Measurements from ENCODE around the gene UNC45A. TPM values are rescaled to one million over a fixed set of nuclear protein-coding genes. Genes with fewer than 3 reads are reported as not detected.

Gene UNC45A
- total RNA-seq, 1 experiment from 2014 or later: 84.4 TPM

DNA sequence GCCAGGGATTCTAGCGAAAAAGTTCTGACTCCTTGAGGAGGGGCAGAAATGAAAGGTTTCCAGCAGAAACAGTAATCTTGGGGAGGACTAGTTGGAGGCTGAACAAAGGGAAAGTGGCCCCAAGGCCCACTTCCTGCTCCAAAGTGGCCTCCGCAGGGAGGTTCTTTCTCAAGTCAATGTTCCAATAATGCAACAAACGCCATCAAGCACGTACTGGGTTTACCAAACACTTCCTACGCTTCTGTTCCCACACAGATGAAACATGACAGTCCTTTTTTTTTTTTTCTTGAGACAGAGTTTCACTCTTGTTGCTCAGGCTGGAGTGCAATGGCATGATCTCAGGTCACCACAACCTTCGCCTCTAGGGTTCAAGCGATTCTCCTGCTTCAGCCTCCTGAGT lies 10.0 kb downstream of the UNC45A start:
- DNase-seq (ENCODE audit: low read depth, low spot score): no peak

GRCh38 chr15:90946538-90946937 lies 11.5 kb downstream of the UNC45A start:
- H3K27ac ChIP-seq (ENCODE audit: low read length): no peak overlapping the region
- peaks cover 6% of the 10 kb centered on the region for H3K4me1 ChIP-seq (ENCODE audit: control insufficient read depth, insufficient read depth, low read length)
- DNase-seq (ENCODE audit: low read depth, low spot score) (no peak), ATAC-seq (no peak)
- in situ Hi-C loops (cut with HindIII; ENCODE audit: low pct_unique_long_range_greater_than_20kb, low sequenced_read_pairs): no loop called here
- no peaks in the 10 kb centered on the region for H3K9me3 ChIP-seq (ENCODE audit: control insufficient read depth, insufficient read depth, low read depth, low read length)
- no peak for TF ChIP-seq SIN3A (IDR thresholded peaks at IDR 0.05; ENCODE audit: borderline replicate concordance, insufficient read depth, low read depth, low read length)
- TF ChIP-seq POLR2AphosphoS5 (IDR thresholded peaks at IDR 0.05; ENCODE audit: low read depth, low read length): no peak
- no peak for TF ChIP-seq REST (IDR thresholded peaks at IDR 0.05; ENCODE audit: insufficient read depth in 1 of 2, low read depth in 2 of 2, low read length in 1 of 2)
- TF ChIP-seq CTCF (IDR thresholded peaks at IDR 0.05): no peak
- no peak for TF ChIP-seq TCF7L2 (IDR thresholded peaks at IDR 0.05; ENCODE audit: low read depth, low read length)
- no peaks in the 10 kb centered on the region for H3K27me3 ChIP-seq (ENCODE audit: control insufficient read depth, insufficient read depth, low read length)
- H3K36me3 ChIP-seq (ENCODE audit: control insufficient read depth, insufficient read depth, low read length): peaks cover 4% of the 10 kb centered on the region; the same call in 1 of the 2 replicates
- POLR2A ChIA-PET: no interaction called here
- CTCF ChIA-PET: interaction anchor here (0.6 kb wide), 2 partner anchors 10 to 86 kb away, joined by 3 to 5 read pairs; no protein-coding TSS in a partner anchor
- no TSS peak for BruUV-seq (replicated peaks)
- intact Hi-C loops (cut with micrococcal nuclease; ENCODE audit: unreplicated experiment): no loop called here
- H3K4me3 ChIP-seq (ENCODE audit: low read depth in 2 of 2, low read length in 2 of 2): no peak overlapping the region

More for the DNA sequence above, 10.0 kb downstream of the UNC45A start:
- in situ Hi-C loops (cut with HindIII; ENCODE audit: low pct_unique_long_range_greater_than_20kb, low sequenced_read_pairs) (no loop called here), intact Hi-C loops (cut with micrococcal nuclease; ENCODE audit: unreplicated experiment) (no loop called here)
- H3K27me3 ChIP-seq (ENCODE audit: control insufficient read depth, insufficient read depth, low read length): no peaks in the 10 kb centered on the region
- ATAC-seq: no peak
- TF ChIP-seq REST (IDR thresholded peaks at IDR 0.05; ENCODE audit: insufficient read depth in 1 of 2, low read depth in 2 of 2, low read length in 1 of 2) (no peak), POLR2AphosphoS5 (IDR thresholded peaks at IDR 0.05; ENCODE audit: low read depth, low read length) (no peak), CTCF (IDR thresholded peaks at IDR 0.05) (no peak), TCF7L2 (IDR thresholded peaks at IDR 0.05; ENCODE audit: low read depth, low read length) (no peak), SIN3A (IDR thresholded peaks at IDR 0.05; ENCODE audit: borderline replicate concordance, insufficient read depth, low read depth, low read length) (no peak)
- no peak overlapping the region for H3K27ac ChIP-seq (ENCODE audit: low read length)
- ChIA-PET CTCF (interaction anchor here (0.6 kb wide), 1 partner anchor 290 kb away, joined by 3 read pairs; no protein-coding TSS in a partner anchor), POLR2A (no interaction called here)
- peaks cover 6% of the 10 kb centered on the region for H3K4me1 ChIP-seq (ENCODE audit: control insufficient read depth, insufficient read depth, low read length)
- no TSS peak for BruUV-seq (replicated peaks)
- no peak overlapping the region for H3K4me3 ChIP-seq (ENCODE audit: low read depth in 2 of 2, low read length in 2 of 2)
- H3K36me3 ChIP-seq (ENCODE audit: control insufficient read depth, insufficient read depth, low read length): peaks cover under 1% of the 10 kb centered on the region; the same call in 1 of the 2 replicates
- H3K9me3 ChIP-seq (ENCODE audit: control insufficient read depth, insufficient read depth, low read depth, low read length): no peaks in the 10 kb centered on the region

All from Panc1 (cell line).